Panc1 (cell line): Measurements from ENCODE around the gene HGFAC. TPM values are rescaled to one million over a fixed set of nuclear protein-coding genes. Genes with fewer than 3 reads are reported as not detected.

Experiments used
- ATAC-seq: fragments of 200-7000 bp; cut with Tn5 transposase; 2 replicates; pipeline ENCODE4 v1.9.1; 2020; ENCODE audit warnings: mild to moderate bottlenecking, moderate library complexity
- BruUV-seq: library from RNA; stranded (reverse); fragments of 400-500 nt; replicated peaks from 2 replicates; lab custom pipeline; 2021; lab: Mats Ljungman, UMichigan
- CTCF ChIA-PET: fragments of 300-600 bp; sonication (Branson Sonifier 250); formaldehyde crosslinking; loops from one replicate; lab custom pipeline; 2022; ENCODE audit warnings: antibody characterized with exemption; lab: Charles Lee
- POLR2A ChIA-PET: fragments of 300-600 bp; sonication (Branson Sonifier 250); formaldehyde crosslinking; loops from one replicate; lab custom pipeline; 2022; ENCODE audit warnings: antibody characterized with exemption; lab: Charles Lee
- DNase-seq: peaks from one replicate; pipeline ENCODE4 v3.0.0-alpha.2; 2010; ENCODE audit warnings: low read depth, low spot score
- H3K27ac ChIP-seq: 2 replicates; pipeline ENCODE4 v1.5.1; 2011; ENCODE audit warnings: mild to moderate bottlenecking, low read length, inconsistent platforms
- H3K27me3 ChIP-seq: fragments of 200-500 bp; sonication (Bioruptor generic); 2 replicates; pipeline ENCODE4 v1.6.0; 2014; ENCODE audit warnings: low read length, inconsistent platforms; ENCODE audit not compliant: control insufficient read depth, insufficient read depth
- H3K36me3 ChIP-seq: fragments of 200-500 bp; sonication (Bioruptor generic); 2 replicates; pipeline ENCODE4 v1.5.1; 2014; ENCODE audit warnings: inconsistent platforms, mild to moderate bottlenecking, low read length, moderate library complexity; ENCODE audit not compliant: control insufficient read depth, insufficient read depth
- H3K4me1 ChIP-seq: 2 replicates; pipeline ENCODE4 v1.5.1; 2011; ENCODE audit warnings: inconsistent platforms, mild to moderate bottlenecking, low read length, moderate library complexity; ENCODE audit not compliant: control insufficient read depth, insufficient read depth
- H3K4me3 ChIP-seq, 2 experiments: 2 replicates each; pipeline ENCODE4 v1.5.1; 2011 to 2012; ENCODE audit warnings: low read depth in 2 of 2, low read length in 2 of 2, mild to moderate bottlenecking in 2 of 2, inconsistent platforms in 1 of 2, moderate library complexity in 1 of 2
- H3K9me3 ChIP-seq: fragments of 200-500 bp; sonication (Bioruptor generic); 2 replicates; pipeline ENCODE4 v1.5.1; 2014; ENCODE audit warnings: low read depth, mild to moderate bottlenecking, inconsistent platforms, low read length, moderate library complexity; ENCODE audit not compliant: control insufficient read depth, insufficient read depth
- POLR2AphosphoS5 ChIP-seq: IDR thresholded peaks from 2 replicates; pipeline ENCODE4 v1.6.1; 2012; ENCODE audit warnings: mild to moderate bottlenecking, low read depth, low read length, moderate library complexity
- SIN3A ChIP-seq: IDR thresholded peaks from 2 replicates; pipeline ENCODE4 v1.6.1; 2012; ENCODE audit warnings: low read depth, mild to moderate bottlenecking, low read length, moderate library complexity, borderline replicate concordance; ENCODE audit not compliant: insufficient read depth
- TCF7L2 ChIP-seq: IDR thresholded peaks from 2 replicates; pipeline ENCODE4 v1.6.1; 2011; ENCODE audit warnings: mild to moderate bottlenecking, low read depth, low read length, inconsistent platforms
- in situ Hi-C: cut with HindIII; loops from 2 replicates; pipeline ENCODE4 v1.10.0; 2016; ENCODE audit warnings: low sequenced_read_pairs, low pct_unique_long_range_greater_than_20kb
- intact Hi-C: fragments of 100-400 bp; cut with micrococcal nuclease; formaldehyde crosslinking; loops from one replicate; pipeline ENCODE4 v1.10.0; 2022; ENCODE audit not compliant: unreplicated experiment
- total RNA-seq: library from RNA; stranded (reverse); gene quantifications from one replicate; pipeline ENCODE4 v1.2.1, GENCODE V29; 2021; ENCODE audit not compliant: unreplicated experiment
- TF ChIP-seq, protein P1 (sequence below): fragments of 450-650 bp; IDR thresholded peaks from 2 replicates; pipeline ENCODE4 v1.5.1; 2017; ENCODE audit warnings: mild to moderate bottlenecking
- TF ChIP-seq, protein P2 (sequence below), 2 experiments: IDR thresholded peaks; 2 replicates each; pipeline ENCODE4 v1.6.1; 2011 to 2012; ENCODE audit warnings: low read depth in 2 of 2, control low read depth in 1 of 2, low read length in 1 of 2, mild to moderate bottlenecking in 1 of 2, moderate library complexity in 1 of 2; ENCODE audit not compliant: insufficient read depth in 1 of 2

The HGFAC gene
- total RNA-seq, 1 experiment from 2014 or later, result 0.59 TPM

DNA sequence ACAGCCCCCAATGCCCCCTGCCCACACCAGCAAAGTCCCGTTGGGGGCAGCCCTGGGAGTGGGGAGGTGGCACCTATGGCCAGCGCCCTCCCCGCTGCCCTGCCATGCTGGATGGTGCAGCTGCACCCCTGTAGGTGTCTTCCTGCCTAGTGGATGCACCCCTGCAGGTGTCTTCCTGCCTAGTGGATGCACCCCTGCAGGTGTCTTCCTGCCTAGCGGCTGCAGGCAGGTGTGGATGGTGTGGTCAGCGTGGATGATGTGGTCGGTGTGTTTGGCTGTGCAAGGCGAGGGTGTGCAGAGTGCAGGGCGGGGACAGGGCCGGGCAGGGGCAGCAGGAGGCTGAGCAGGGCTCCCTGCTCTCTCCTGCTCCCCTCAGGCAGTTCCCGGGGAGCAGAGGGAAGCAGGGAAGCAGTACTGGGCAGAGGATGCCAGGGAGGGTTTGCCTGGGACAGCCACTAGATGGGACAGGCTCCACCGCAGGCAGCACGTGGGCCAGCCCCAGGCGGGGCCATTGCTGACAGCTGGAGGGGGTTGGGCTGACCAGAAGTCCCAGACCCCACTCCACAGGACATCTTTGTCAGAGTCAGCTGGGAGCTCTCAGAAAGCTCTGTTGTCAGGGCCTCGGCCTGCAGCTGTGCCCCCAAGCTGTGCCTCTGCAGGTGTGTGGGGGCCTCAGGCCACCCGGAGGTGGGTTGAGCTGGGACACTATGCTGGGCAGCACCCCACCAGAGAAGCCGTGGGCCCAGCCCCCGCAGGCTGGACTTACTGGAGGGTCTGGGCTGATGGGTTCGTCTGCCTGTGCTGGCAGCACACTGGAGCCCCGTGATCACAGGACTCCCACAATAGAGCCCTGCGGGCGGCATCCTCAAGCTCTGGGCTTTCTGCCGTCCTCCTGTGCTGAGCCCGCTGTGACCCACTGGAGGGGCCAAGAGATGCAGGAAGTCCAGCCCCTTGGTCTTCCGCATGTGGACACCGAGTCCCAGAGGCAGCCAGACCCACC is 45.1 kb downstream of the HGFAC start:
- no peaks in the 10 kb centered on the region for H3K9me3 ChIP-seq
- CTCF ChIA-PET, result no interaction called here
- BruUV-seq, result no TSS peak
- no peaks in the 10 kb centered on the region for H3K36me3 ChIP-seq
- DNase-seq (no peak), ATAC-seq (peak; percentile 33)
- no peaks in the 10 kb centered on the region for H3K27me3 ChIP-seq
- POLR2A ChIA-PET, result no interaction called here
- intact Hi-C loops (no loop called here), in situ Hi-C loops (no loop called here)
- no peak overlapping the region for H3K4me3 ChIP-seq
- H3K4me1 ChIP-seq, result peaks cover 14% of the 10 kb centered on the region
- no peak overlapping the region for H3K27ac ChIP-seq
- TF ChIP-seq, protein P1, sequence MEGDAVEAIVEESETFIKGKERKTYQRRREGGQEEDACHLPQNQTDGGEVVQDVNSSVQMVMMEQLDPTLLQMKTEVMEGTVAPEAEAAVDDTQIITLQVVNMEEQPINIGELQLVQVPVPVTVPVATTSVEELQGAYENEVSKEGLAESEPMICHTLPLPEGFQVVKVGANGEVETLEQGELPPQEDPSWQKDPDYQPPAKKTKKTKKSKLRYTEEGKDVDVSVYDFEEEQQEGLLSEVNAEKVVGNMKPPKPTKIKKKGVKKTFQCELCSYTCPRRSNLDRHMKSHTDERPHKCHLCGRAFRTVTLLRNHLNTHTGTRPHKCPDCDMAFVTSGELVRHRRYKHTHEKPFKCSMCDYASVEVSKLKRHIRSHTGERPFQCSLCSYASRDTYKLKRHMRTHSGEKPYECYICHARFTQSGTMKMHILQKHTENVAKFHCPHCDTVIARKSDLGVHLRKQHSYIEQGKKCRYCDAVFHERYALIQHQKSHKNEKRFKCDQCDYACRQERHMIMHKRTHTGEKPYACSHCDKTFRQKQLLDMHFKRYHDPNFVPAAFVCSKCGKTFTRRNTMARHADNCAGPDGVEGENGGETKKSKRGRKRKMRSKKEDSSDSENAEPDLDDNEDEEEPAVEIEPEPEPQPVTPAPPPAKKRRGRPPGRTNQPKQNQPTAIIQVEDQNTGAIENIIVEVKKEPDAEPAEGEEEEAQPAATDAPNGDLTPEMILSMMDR, result no peak
- TF ChIP-seq SIN3A (no peak), TCF7L2 (no peak), POLR2AphosphoS5 (no peak)
- TF ChIP-seq, protein P2, sequence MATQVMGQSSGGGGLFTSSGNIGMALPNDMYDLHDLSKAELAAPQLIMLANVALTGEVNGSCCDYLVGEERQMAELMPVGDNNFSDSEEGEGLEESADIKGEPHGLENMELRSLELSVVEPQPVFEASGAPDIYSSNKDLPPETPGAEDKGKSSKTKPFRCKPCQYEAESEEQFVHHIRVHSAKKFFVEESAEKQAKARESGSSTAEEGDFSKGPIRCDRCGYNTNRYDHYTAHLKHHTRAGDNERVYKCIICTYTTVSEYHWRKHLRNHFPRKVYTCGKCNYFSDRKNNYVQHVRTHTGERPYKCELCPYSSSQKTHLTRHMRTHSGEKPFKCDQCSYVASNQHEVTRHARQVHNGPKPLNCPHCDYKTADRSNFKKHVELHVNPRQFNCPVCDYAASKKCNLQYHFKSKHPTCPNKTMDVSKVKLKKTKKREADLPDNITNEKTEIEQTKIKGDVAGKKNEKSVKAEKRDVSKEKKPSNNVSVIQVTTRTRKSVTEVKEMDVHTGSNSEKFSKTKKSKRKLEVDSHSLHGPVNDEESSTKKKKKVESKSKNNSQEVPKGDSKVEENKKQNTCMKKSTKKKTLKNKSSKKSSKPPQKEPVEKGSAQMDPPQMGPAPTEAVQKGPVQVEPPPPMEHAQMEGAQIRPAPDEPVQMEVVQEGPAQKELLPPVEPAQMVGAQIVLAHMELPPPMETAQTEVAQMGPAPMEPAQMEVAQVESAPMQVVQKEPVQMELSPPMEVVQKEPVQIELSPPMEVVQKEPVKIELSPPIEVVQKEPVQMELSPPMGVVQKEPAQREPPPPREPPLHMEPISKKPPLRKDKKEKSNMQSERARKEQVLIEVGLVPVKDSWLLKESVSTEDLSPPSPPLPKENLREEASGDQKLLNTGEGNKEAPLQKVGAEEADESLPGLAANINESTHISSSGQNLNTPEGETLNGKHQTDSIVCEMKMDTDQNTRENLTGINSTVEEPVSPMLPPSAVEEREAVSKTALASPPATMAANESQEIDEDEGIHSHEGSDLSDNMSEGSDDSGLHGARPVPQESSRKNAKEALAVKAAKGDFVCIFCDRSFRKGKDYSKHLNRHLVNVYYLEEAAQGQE (IDR thresholded peaks at IDR 0.05; ENCODE audit: insufficient read depth in 1 of 2, low read depth in 2 of 2, low read length in 1 of 2), result no peak

GRCh38 chr4:3487861-3488260 is 46.1 kb downstream of the HGFAC start:
- no TSS peak for BruUV-seq
- TF ChIP-seq, protein P2 (IDR thresholded peaks at IDR 0.05; ENCODE audit: insufficient read depth in 1 of 2, low read depth in 2 of 2, low read length in 1 of 2), result no peak
- no peak for TF ChIP-seq TCF7L2
- no peak for TF ChIP-seq POLR2AphosphoS5
- TF ChIP-seq, protein P1, result no peak
- TF ChIP-seq SIN3A, result no peak
- in situ Hi-C loops (no loop called here), intact Hi-C loops (no loop called here)
- Histone ChIP-seq H3K27ac (no peak overlapping the region), H3K4me3 (no peak overlapping the region), H3K9me3 (no peaks in the 10 kb centered on the region), H3K27me3 (no peaks in the 10 kb centered on the region), H3K36me3 (no peaks in the 10 kb centered on the region), H3K4me1 (peaks cover 14% of the 10 kb centered on the region)
- DNase-seq (no peak), ATAC-seq (no peak)
- POLR2A ChIA-PET, result no interaction called here
- CTCF ChIA-PET, result no interaction called here
